Measurements from ENCODE around the gene CCDC182.

- TF ChIP-seq POLR2A (IDR thresholded peaks at IDR 0.05) = no peak
- TF ChIP-seq CTCF (IDR thresholded peaks at IDR 0.05) = no peak
Observed at GRCh38 chr17:57767561-57767960, 22.5 kb upstream of the CCDC182 start.

All from heart left ventricle (tissue), 13 donors.